ENCODE results near the gene BRI3.
"Not testable (repeated sequence)": the region's sequence is repeated elsewhere in the genome, so short reads cannot be mapped to it uniquely, and the experiment has no call there.

BRI3 gene

GRCh38 chr7:98309566-98309965 is 28.1 kb downstream of the BRI3 start:
- no peak for DNase-seq (ENCODE audit: low read depth in 1 of 2, low spot score in 1 of 2)

- no peak for DNase-seq (ENCODE audit: low read depth in 1 of 2, low spot score in 1 of 2)
Measured at GRCh38 chr7:98312201-98312600, 30.7 kb downstream of the BRI3 start.

GRCh38 chr7:98314469-98314868 is 33.0 kb downstream of the BRI3 start:
- DNase-seq (ENCODE audit: low read depth in 1 of 2, low spot score in 1 of 2): no peak

GRCh38 chr7:98315318-98315993 is 34.0 kb downstream of the BRI3 start:
- DNase-seq (ENCODE audit: low read depth in 1 of 2, low spot score in 1 of 2): no peak

- not testable (repeated sequence) for DNase-seq (ENCODE audit: low read depth in 1 of 2, low spot score in 1 of 2)
Measured at GRCh38 chr7:98315994-98316527, 34.6 kb downstream of the BRI3 start.

- no peak for DNase-seq (ENCODE audit: low read depth in 1 of 2, low spot score in 1 of 2)
Measured at GRCh38 chr7:98317366-98318040, 36.0 kb downstream of the BRI3 start.

- no peak for DNase-seq (ENCODE audit: low read depth in 1 of 2, low spot score in 1 of 2)
Measured at GRCh38 chr7:98319176-98319575, 37.7 kb downstream of the BRI3 start.

- DNase-seq (ENCODE audit: low read depth in 1 of 2, low spot score in 1 of 2): no peak
Measured at GRCh38 chr7:98321301-98321700, 39.8 kb downstream of the BRI3 start.

GRCh38 chr7:98322331-98323270 is 41.1 kb downstream of the BRI3 start:
- no peak for DNase-seq (ENCODE audit: low read depth in 1 of 2, low spot score in 1 of 2)

- DNase-seq (ENCODE audit: low read depth in 1 of 2, low spot score in 1 of 2): no peak
Measured at GRCh38 chr7:98323597-98324322, 42.3 kb downstream of the BRI3 start.

GRCh38 chr7:98324782-98325181 is 43.3 kb downstream of the BRI3 start:
- no peak for DNase-seq (ENCODE audit: low read depth in 1 of 2, low spot score in 1 of 2)

- DNase-seq (ENCODE audit: low read depth in 1 of 2, low spot score in 1 of 2): no peak
Measured at GRCh38 chr7:98329100-98329790, 47.8 kb downstream of the BRI3 start.

- no peak for DNase-seq (ENCODE audit: low read depth in 1 of 2, low spot score in 1 of 2)
Measured at GRCh38 chr7:98329791-98330373, 48.4 kb downstream of the BRI3 start.

- DNase-seq (ENCODE audit: low read depth in 1 of 2, low spot score in 1 of 2): no peak
Measured at GRCh38 chr7:98330926-98331529, 49.5 kb downstream of the BRI3 start.

- DNase-seq (ENCODE audit: low read depth in 1 of 2, low spot score in 1 of 2): no peak
Measured at GRCh38 chr7:98334081-98334480, 52.6 kb downstream of the BRI3 start.

GRCh38 chr7:98335411-98335977 is 54.0 kb downstream of the BRI3 start:
- DNase-seq (ENCODE audit: low read depth in 1 of 2, low spot score in 1 of 2): no peak

GRCh38 chr7:98338441-98338840 is 57.0 kb downstream of the BRI3 start:
- no peak for DNase-seq (ENCODE audit: low read depth in 1 of 2, low spot score in 1 of 2)

GRCh38 chr7:98339043-98339442 is 57.6 kb downstream of the BRI3 start:
- no peak for DNase-seq (ENCODE audit: low read depth in 1 of 2, low spot score in 1 of 2)

- DNase-seq (ENCODE audit: low read depth in 1 of 2, low spot score in 1 of 2): no peak
Measured at GRCh38 chr7:98341106-98341505, 59.6 kb downstream of the BRI3 start.

All from stimulated activated CD4-positive, alpha-beta T cell treated with anti-CD3 and anti-CD28 coated beads, Interleukin-15, amount 100 ng/mL, for 1 hour (primary cell).